AG08395 (cell line): Measurements from ENCODE around the gene CDC25B.

ENCODE experiments used
- DNase-seq: peaks from one replicate; pipeline ENCODE4 v3.0.0; 2012; ENCODE audit warnings: mixed read lengths, low spot score

The CDC25B gene

DNA sequence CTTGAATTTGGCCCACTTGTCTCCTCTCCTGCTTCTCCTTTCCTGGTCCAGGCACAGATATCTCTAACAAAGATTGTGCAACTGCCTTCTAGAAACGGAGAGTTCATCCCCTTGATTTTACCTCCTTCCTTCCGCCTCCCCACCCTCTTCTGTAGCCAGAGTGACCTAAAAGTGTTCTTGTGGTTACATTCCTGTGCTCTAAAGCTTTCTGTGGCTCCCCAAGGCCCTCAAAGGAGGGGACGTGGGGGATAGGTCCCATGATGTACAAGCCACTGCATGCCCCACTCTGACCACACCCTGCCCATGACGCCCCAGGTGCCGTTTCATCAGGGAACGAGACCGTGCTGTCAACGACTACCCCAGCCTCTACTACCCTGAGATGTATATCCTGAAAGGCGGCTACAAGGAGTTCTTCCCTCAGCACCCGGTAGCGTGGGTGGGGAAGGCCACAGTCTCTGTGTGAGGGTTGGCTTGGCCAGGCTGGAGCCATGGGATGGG is 8.2 kb downstream of the CDC25B start:
- no peak for DNase-seq

DNA sequence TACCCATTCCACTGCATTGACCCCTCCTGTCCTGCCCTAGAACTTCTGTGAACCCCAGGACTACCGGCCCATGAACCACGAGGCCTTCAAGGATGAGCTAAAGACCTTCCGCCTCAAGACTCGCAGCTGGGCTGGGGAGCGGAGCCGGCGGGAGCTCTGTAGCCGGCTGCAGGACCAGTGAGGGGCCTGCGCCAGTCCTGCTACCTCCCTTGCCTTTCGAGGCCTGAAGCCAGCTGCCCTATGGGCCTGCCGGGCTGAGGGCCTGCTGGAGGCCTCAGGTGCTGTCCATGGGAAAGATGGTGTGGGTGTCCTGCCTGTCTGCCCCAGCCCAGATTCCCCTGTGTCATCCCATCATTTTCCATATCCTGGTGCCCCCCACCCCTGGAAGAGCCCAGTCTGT is 8.7 kb downstream of the CDC25B start:
- DNase-seq = no peak

DNA sequence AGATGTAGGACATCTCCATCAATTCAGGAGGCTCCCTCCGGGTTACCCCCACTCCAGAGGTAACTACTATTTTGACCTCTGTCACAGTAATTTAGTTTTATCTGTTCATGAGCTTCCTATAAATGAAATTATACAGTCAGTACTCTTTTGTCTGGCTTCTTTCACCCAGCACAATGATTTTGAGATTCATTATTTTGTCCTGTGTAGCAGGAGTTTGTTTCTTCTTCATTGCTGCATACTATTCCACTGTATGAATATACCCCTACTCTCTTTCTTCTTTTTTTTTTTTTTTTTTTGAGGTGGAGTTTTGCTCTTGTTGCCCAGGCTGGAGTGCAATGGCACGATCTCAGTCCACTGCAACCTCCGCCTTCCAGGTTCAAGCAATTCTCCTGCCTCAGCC is 12.4 kb downstream of the CDC25B start:
- DNase-seq = no peak

DNA sequence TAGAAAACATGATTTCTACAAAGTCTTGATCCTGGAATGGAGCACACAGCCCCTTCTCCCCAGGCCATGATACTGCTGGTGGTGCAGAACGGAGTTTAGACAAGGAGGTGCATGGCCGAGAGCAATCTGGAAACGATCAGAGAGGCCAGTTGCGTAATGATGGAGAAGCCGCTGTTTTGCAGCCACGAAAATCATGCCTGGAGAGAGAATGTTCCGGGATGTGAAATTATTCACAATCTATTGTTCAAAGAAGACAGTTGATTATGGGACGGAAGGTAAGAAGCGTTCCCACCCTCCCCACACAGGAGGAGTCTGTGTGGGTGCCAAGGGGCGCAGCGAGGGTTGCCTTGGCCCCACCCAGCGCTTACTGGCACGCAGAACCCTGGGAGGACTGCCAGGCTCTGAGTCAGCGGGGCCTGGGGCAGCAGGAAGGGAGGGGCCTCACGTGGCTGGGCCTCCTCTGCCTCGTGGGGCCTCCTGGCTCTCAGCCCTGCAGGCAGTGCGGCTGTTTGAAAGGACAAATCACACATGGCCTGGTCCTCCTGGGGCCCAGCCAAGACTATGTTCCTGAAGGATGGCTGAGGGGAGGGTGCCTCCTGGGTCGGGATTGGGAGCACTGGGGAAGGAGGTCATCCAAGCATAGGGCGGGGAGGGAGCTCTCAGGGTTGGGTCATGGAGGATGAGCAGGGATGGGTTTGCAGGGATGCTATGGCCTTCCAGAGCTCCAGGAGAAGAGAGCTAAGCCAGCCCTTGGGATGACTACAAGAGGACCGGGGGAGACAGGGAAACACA is 15.6 kb downstream of the CDC25B start:
- peak; percentile 98 for DNase-seq

DNA sequence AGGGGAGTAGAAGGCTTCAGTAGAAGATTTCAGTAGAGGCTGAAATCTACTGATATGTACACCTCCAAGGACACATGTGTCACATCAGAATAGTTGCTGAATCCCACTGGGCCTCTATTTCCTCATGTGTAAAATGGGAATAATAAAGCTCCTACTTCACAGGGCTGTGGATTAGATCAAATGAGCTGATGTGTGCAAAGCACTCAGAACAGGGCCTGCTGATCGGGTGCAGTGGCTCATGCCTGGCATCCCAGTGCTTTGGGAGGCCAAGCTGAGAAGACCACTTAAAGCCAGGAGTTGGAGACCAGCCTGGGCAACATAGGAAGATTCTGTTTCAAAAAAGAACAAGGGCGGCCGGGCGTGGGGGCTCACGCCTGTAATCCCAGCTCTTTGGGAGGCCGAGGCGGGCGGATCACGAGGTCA is 16.2 kb downstream of the CDC25B start:
- DNase-seq = no peak

DNA sequence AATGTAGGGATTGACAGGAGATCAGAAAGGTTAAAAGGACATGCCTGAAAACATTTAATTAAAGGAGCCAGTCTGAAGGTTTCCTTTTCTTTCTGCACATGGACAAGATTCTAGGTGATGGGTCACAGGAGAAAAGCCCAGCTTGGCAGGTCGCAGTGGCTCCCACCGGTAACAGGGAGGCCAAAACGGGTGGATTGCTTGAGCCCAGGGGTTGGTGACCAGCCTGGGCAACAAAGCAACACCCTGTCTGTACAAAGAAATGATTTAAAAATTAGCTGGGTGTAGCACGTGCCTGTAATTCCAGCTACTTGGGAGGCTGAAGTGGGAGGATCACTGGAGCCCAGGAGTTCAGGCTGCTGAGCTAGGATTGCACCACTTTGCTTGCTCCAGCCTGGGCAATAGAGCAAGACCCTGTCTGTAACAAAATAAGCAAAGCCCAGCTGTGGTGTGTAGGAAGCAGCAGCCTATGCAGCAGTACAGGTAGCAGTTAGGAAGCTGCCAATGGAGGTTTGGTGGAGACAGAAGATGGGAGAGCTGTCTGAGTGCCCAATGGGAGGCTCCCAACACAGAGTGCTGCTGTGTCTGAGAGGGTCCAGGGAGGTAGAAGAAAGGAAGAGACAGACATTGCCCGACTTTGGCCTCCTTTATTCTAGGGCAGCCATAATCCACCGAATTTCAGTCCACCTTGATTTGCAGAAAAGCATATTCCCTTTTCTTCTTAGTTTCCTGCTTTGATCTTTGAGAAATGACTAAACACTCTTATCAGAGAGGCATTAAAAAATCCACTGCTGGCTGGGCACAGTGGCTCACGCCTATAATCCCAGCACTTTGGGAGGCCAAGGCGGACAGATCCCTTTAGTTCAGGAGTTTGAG is 17.1 kb downstream of the CDC25B start:
- DNase-seq = no peak

DNA sequence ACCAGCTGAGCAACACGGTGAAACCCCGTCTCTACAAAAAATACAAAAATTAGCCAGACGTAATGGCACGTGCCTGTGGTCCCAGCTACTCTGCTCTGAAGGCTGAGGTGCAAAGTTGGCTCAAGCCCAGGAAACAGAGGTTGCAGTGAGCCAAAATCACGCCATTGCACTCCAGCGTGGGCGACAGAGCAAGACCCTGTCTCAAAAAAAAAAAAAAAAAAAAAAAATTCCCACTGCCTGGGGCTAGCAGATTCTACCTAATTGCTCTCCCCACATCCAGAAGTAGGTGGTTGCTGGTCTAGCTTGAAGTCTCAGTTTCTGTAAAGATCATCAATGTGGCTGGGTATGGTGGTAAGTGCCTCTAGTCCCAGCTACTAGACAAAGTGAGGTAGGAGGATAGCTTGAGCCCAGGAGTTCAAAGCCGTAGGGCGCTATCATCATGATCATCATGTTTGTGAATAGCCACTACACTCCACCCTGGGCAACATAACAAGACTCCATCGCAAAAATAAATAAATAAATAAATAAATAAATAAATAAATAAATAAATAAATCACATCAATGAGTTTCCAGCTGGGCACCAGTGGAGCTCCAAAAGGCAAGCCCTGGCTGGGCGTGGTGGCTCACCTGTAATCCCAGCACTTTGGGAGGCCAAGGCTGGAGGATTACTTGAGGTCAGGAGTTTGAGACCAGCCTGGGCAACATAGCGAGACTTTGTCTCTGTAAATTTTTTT is 17.9 kb downstream of the CDC25B start:
- DNase-seq = no peak

DNA sequence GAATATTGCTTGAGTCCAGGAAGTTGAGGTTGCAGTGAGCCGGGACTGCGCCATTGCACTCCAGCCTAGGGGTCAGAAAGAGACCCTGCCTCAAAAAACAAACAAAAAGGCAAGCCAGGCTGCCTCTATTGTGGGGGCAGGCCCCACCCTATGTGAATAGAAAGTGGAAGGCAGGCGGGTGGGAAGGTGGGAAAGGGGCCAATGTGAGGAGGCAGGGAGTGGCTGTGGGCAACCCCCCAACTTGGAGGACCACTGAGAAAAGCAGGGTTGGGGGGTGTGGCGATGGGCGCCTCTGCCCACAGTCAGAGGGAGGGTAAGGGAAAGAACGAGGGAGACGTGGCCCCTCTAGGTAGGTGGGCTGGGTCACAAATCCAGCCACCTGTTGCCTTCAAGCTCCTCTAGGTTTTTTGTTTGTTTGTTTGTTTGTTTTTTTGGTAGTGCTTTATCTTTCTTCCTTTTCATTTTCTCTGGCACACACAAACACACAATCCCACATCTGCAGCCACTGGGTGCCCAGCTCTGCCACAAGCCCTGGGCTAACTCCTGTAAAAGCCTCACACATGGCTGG is 18.9 kb downstream of the CDC25B start:
- DNase-seq = no peak

DNA sequence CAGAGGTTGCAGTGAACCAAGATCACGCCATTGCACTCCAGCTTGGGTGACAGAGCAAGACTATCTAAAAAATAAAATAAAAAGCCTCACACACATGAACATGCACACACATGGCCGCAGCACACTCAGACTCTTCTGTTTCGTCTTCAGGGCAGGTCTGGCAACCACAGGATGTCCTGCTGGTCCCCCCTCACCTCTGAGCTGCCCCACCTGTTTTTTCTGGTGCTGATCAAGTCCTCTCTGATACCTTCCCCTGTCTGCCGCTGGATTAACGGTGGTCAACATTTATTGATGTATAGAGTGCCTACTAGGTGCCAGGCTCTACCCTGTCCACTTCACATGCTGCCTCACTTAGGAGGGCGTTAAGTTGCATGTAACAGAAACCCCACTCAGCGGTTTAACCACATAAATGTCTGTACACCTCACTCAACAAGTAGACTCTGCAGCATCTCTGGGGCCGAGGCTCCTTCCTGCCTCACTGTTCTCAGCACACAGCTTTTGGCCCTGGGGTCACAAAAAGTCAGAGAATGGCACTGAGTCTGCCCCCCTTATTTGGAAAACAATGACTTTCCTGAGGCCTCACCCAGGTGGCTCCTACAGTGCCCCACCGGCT is 19.7 kb downstream of the CDC25B start:
- DNase-seq = no peak

DNA sequence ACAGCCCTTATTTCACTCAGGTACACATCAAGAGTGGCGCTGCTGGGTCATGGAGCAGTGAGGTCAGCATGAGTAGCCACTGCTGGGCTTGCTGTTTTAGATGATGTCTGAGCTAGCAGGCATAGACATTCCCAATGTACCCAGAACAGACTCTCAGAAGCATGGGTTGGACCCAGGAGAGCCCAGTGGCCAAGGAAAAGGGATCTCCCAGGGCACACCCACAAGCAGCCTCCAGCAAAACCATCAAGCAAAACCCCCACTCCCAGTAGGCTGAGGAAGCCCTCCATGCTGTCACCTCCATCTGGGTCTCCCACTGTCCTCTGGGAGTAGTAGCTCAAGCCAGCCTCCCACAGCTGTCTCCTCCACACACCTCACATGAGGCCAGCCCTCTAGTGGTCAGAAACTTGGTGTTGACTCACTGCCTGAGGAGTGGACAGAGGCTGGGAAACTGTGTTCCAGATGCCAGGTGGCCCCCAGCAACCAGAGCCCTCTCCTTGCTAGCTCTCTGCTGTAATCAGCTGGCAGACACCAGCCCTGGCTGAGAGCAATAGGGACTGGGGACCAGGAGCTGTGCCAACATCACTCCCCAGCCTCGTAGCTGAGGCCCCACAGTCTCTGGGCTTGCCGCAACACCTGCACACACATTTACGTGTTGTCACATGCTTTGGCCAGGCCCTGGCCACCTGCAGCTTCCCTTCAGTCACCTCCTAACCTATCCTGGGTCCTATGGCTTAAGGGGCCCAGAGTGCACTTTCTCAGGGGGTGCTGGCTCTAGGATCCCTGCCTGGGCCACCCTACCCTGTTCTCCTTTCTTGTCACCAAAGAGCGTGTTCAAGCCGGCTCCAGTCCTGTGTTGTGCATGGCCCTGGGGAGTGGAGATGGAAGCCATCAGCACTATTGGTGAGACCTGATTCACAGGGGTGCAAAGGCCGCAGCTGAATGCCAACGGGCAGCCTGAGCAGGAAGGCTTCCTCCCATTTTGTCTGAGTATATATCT is 22.3 kb downstream of the CDC25B start:
- peak; percentile 72 for DNase-seq

DNA sequence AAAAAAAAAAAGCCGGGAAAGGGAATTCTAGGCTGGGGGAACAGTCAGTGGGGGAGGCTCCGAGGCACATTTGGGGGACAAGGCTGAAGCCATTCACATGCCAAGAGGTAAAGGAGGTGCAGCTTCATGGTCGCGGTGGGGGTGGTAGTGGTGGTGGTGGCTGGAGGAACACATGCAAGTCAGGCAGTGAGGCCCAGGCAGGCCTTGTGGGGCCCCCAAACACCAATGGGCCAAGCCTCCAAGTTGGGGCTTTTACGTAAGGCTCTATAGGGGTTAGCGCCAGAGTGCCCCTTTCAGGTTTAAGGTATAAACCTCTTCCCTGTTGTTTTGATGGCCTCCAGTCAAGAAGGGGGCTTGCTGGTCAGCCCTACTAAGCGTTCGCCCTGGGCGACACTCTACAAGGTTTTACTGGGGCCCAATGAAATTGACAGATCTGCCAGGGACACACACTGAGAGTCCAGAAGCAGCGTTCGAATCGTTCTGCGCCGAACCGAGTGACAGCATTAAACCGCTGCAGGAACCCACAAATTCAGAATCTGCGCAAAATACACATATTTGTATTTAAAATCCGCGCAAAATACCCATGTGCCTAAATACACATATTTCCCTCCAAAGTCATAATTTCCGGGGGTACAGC is 23.4 kb downstream of the CDC25B start:
- no peak for DNase-seq

DNA sequence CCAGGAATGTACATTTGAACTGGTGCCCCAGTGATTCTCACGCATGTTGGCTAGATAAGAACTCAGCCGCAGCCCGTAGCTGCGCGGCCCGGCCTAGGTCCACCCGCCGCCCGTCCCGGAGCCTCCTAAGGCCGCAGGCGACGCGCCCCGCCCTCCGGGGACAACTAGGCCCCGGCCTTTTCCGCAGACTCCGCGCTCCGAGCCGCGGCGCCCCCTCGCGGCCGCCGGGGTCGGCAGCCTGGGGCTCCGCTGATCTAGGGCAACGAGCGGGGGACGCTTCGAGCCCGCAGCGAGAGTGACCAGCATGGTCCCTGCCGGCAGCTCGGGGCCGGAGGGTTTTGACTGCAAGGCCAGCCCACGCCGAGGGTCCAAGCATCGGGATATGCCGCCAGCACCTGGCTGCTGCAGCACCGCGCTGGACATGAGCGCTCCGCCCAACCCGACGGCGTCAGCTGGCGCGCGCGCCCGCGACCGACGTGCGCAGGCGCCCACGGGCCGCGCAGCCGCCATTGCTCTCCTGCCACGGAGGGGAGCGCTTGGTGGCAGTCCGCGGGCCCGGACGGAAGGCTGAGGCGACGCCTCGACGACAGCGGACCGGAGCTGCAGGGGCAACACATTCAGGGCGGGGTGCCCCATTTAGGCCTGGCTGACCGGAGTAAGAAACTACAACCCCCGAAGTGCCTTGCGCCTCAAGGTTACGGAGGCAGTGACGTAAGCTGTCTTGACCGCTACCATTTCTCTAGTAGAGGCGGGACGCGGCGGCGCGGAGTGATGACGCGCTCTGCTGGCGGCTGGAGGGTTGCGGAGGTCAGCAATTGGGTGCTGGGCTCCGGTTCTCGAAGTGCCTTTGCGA is 24.2 kb downstream of the CDC25B start, which contains the start of gene AP5S1:
TSS of gene AP5S1 (plus strand) at position 500 of the 853 bp plus-strand sequence. CDS start 1,571 bp downstream, outside the sequence.
- peak; percentile 90 for DNase-seq

DNA sequence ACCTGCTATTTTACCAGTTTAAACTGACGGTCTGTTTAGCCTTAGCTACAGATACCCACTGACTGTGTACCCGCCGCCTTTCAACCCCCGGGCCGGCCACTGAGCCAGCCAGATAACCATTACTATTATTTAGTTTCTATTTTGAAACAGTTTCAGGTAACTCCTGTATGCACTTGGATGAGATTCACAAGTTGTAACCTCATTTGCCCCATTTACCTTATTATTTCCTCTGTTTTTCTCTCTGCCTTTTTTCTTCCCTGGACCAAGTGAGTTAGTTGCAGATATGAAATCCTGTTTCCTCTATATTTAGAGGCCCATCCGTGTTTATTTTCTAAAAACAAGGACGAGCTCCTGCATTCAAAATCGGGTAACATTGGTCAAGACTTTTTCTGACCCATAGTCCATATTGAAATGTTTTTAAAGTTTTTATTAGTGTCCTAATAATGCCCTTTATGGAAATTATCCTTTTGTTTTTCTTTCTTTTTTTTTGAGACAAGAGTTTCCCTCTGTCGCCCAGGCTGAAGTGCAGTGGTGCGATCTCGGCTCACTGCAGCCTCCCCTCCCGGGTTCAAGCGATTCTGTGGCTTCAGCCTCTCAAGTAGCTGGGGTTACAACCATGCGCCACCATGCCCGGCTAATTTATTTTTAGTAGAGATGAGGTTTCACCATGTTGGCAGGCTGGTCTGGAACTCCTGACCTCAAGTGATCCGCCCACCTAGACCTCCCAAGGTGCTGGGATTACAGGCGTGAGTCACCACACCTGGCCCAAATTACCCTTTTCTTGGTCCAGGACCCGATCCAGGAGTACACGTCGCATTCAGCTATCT is 25.0 kb downstream of the CDC25B start:
- DNase-seq = no peak

DNA sequence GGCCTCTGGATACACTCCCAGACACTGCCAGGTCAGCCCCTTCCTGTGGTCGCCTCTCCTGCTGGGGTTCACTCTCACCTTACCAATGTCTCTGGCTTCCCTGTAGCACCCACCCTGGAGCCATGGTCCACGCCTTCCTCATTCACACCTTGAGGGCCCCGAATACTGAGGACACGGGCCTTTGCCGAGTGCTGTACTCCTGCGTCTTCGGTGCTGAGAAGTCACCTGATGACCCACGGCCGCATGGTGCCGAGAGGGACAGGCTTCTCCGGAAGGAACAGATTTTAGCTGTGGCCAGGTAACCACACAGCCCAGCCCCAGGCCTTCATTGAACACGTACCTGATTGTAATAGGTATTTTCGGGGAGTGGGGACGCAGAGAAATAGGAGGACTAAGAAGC is 25.9 kb downstream of the CDC25B start:
- DNase-seq = no peak

DNA sequence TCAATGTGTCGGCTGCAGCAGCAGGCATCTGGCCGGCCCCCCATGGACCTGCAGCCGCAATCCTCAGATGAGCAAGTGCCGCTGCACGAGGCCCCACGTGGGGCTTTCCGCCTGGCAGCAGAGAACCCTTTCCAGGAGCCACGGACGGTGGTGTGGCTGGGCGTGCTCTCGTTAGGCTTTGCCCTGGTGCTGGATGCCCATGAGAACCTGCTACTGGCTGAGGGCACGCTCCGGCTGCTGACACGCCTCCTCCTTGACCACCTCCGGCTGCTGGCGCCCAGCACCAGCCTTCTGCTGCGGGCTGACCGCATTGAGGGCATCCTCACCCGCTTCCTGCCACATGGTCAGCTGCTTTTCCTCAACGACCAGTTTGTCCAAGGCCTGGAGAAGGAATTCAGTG is 27.8 kb downstream of the CDC25B start:
- no peak for DNase-seq

DNA sequence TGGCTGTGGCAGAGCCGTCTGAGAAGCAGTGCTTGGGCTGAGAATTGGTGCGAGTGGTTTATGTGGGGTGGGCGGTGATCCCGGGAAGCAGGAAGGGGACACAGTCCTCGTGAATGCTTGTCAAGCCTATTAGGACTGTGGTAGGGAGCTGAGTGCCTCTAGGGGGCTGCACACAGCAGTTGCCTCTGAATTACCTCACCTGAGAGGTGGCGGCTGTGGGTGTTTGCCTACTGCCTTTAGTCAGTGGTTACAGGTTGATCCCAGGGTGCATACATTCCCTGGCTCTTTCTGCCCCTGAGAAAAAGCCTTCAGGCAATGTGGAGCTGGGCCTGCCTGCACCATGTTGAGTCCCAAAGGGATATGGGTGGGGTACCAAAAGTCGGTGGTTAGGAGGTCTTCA is 29.4 kb downstream of the CDC25B start:
- no peak for DNase-seq

DNA sequence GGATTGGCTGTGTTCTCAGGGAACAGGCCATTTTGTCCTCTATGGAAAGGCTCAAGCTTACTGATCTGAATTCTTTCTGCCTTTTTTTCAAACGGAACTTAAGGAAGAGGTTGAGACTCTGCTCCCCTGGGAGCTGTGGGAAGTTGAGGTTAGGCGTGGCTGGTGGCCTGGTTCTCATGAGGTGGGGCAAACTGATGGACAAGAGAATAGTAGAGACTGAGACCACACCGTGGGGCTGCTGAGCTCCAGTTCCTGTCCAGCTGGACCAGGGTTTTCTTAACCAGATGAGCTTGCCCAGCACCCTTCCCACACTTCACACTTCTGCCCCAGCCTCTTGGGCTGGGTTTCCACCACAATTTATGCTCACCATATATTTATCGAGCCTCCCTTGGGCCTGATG is 30.3 kb downstream of the CDC25B start:
- no peak for DNase-seq

DNA sequence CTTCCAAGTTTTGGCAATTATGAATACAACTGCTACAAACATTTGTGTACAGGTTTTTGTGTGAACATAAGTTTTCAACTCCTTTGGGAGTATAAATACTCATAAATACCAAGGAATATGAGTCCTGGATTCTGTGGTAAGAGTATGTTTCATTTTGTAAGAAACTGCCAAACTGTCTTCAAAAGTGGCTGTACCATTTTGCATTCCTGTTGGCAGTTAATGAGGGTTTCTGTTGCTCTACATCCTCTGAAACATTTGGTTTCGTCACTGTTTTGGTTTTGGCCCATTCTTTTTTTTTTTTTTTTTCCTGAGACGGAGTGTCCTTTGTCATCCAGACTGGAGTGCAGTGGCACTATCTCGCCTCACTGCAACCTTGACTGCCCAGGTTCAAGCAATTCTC is 32.7 kb downstream of the CDC25B start:
- no peak for DNase-seq
